Measurements from ENCODE around the gene TM4SF20.
"Not testable (repeated sequence)": the region's sequence is repeated elsewhere in the genome, so short reads cannot be mapped to it uniquely, and the experiment has no call there.

Gene TM4SF20

GRCh38 chr2:227366769-227367426, 12.2 kb downstream of the TM4SF20 start:
- DNase-seq, result no peak

- no peak for DNase-seq
Observed at GRCh38 chr2:227365833-227366232, 13.3 kb downstream of the TM4SF20 start.

GRCh38 chr2:227364585-227365263, 14.4 kb downstream of the TM4SF20 start:
- not testable (repeated sequence) for DNase-seq

GRCh38 chr2:227363756-227364155, 15.3 kb downstream of the TM4SF20 start:
- DNase-seq, result peak; percentile 38

- no peak for DNase-seq
Observed at GRCh38 chr2:227360351-227360750, 18.8 kb downstream of the TM4SF20 start.

GRCh38 chr2:227351639-227352038, 27.5 kb downstream of the TM4SF20 start:
- DNase-seq, result no peak

GRCh38 chr2:227349989-227350612, 29.0 kb downstream of the TM4SF20 start:
- DNase-seq, result no peak

GRCh38 chr2:227348324-227348723, 30.8 kb downstream of the TM4SF20 start:
- DNase-seq, result no peak

- no peak for DNase-seq
Observed at GRCh38 chr2:227347117-227347516, 32.0 kb downstream of the TM4SF20 start.

GRCh38 chr2:227344231-227344630, 34.9 kb downstream of the TM4SF20 start:
- no peak for DNase-seq

- no peak for DNase-seq
Observed at GRCh38 chr2:227341553-227341952, 37.6 kb downstream of the TM4SF20 start.

GRCh38 chr2:227340106-227340505, 39.0 kb downstream of the TM4SF20 start:
- DNase-seq, result no peak

GRCh38 chr2:227339098-227339599, 40.0 kb downstream of the TM4SF20 start:
- no peak for DNase-seq

GRCh38 chr2:227337442-227337841, 41.7 kb downstream of the TM4SF20 start:
- no peak for DNase-seq

- no peak for DNase-seq
Observed at GRCh38 chr2:227335713-227336112, 43.4 kb downstream of the TM4SF20 start.

- DNase-seq, result no peak
Observed at GRCh38 chr2:227326783-227327182, 52.3 kb downstream of the TM4SF20 start.

- DNase-seq, result no peak
Observed at GRCh38 chr2:227325839-227326195, 53.3 kb downstream of the TM4SF20 start.

GRCh38 chr2:227324995-227325838, 53.9 kb downstream of the TM4SF20 start, which contains the start of gene MFF:
TSS of gene MFF (plus strand) at chr2:227325251. CDS start at chr2:227330666, 5,415 bp downstream.
- peak; percentile 95 for DNase-seq

GRCh38 chr2:227324642-227324994, 54.5 kb downstream of the TM4SF20 start:
- DNase-seq, result no peak

- no peak for DNase-seq
Observed at GRCh38 chr2:227323818-227324217, 55.3 kb downstream of the TM4SF20 start.

GRCh38 chr2:227322530-227323205, 56.4 kb downstream of the TM4SF20 start:
- no peak for DNase-seq

GRCh38 chr2:227320305-227321094, 58.6 kb downstream of the TM4SF20 start:
- no peak for DNase-seq

Data from CD4-positive, alpha-beta T cell treated with Interleukin-17A for 1 hour (primary cell).